Measurements from ENCODE around the gene FUT1.
"Not testable (repeated sequence)": the region's sequence is repeated elsewhere in the genome, so short reads cannot be mapped to it uniquely, and the experiment has no call there.

FUT1 gene

DNA sequence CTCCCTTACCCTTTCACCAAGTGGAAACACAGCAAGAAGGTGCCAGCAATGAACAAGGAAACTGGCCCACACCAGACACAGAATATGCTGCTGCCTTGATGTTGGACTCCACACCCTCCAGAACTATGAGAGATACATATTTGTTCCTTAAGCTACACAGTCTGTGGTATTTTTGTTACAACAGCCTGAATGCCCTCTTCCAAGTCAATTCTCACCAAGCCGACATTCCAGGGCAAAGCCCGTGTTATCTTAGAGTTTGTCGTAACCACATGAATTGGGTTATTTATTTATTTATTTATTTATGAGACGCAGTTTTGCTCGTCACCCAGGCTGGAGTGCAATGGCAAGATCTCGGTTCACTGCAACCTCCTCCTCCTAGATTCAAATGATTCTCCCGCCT is 17.8 kb upstream of the FUT1 start:
- in situ Hi-C loops (cut with HindIII; ENCODE audit: low sequenced_read_pairs), result no loop called here

GRCh38 chr19:48768994-48769713 is 16.7 kb upstream of the FUT1 start:
- in situ Hi-C loops (cut with HindIII; ENCODE audit: low sequenced_read_pairs), result no loop called here

GRCh38 chr19:48768171-48768753 is 15.8 kb upstream of the FUT1 start:
- in situ Hi-C loops (cut with HindIII; ENCODE audit: low sequenced_read_pairs), result not testable (repeated sequence)

DNA sequence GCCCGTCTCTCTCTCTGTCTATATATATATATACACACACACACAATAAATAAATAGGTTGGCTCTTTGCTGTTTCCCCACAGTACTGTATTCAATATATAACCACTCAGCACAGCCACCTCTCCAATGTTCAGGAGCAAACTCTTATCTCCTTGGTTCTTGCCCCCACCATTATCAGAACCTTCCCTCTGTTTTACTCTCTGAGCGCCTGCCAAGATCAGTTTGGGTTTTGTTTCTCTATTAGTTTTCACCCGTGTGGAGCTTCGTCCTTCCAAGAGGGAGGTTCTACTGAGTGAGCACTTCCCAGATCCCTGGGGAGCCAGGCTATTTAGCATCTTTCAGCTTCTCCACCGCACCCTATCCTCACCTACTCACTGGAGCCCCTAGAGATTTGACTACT is 13.4 kb upstream of the FUT1 start:
- in situ Hi-C loops (cut with HindIII; ENCODE audit: low sequenced_read_pairs), result not testable (repeated sequence)

DNA sequence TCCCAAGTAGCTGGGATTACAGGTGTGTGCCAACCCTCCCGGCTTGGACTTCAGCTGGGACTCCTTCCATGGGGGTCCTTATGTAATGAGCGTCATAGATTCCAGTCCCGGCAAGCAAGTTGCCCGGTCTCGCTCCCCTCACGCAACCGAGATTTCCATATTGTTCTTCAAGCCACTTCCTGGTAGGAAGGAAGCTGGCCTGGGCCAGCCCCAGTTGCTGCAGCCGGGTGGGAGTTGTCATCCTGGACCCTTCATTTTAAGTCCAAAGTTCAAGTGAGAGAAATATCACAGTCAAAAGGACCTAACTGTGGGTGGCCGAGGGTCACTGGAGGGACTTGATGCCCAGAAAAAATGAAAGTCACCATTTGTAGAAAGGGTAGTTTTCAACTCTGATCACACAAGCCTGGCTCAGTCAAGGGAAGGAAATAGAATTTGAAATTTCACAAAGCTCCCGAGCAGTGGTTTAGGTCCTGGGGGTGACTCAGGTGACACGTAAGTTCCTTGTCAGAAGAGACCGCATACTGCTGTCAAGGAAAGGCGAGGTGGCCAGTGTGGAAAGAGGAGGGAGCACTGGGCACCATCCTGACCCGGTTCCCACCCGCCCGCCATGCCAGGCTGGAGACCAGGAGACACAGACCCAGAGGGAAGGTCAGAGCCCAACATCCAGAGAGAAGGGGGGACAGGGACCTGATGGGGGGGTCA is 8.2 kb upstream of the FUT1 start:
- in situ Hi-C loops (cut with HindIII; ENCODE audit: low sequenced_read_pairs), result no loop called here

- in situ Hi-C loops (cut with HindIII; ENCODE audit: low sequenced_read_pairs), result no loop called here
These were observed 5.3 kb upstream of the FUT1 start for GRCh38 chr19:48757741-48758144.

- in situ Hi-C loops (cut with HindIII; ENCODE audit: low sequenced_read_pairs), result no loop called here
These were observed 4.7 kb upstream of the FUT1 start for GRCh38 chr19:48757089-48757675.

DNA sequence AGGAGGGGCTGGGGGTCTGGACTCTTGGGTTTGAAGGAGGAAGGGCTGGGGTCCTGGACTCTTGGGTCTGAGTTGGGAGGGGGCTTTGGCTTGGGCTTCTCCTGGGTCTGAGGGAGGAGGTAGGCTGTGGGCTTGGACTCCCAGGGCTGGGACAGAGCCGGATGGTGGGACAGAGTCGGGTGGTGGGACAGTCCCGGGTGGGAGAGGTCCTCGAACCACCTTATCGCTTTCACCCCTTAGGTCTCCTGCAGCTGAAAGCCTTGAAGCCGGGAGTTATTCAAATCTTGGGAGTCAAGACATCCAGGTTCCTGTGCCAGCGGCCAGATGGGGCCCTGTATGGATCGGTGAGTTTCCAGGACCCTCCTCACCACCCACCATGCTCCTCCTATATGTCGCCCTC is 4.2 kb upstream of the FUT1 start:
- in situ Hi-C loops (cut with HindIII; ENCODE audit: low sequenced_read_pairs), result no loop called here

GRCh38 chr19:48756212-48756611 is 3.8 kb upstream of the FUT1 start:
- in situ Hi-C loops (cut with HindIII; ENCODE audit: low sequenced_read_pairs), result no loop called here

GRCh38 chr19:48755787-48756186 is 3.3 kb upstream of the FUT1 start:
- in situ Hi-C loops (cut with HindIII; ENCODE audit: low sequenced_read_pairs), result no loop called here

DNA sequence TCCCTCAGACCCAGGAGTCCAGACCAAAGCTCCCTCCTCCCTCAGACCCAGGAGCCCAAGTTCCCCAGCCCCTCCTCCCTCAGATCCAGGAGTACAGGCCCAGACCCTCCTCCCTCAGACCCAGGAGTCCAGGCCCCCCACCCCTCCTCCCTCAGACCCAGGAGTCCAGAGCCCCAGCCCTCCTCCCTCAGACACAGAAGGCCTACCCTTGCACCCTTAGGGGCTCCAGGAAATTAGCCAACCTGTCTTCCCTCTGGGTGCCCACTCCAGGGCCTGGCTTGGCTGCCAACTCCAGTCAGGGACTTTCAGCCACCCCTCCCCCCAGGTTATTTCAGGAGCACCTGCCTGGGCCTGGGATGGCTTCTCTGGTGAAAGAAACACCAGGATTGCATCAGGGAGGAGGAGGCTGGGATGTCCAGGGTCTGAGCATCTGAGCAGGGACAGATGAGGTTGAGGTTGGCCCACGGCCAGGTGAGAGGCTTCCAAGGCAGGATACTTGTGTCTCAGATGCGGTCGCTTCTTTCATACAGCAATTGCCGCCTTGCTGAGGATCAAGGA is 2.7 kb upstream of the FUT1 start, which contains the start of gene FGF21:
Gene FGF21 (plus strand): TSS at position 441 of the 558 bp plus-strand sequence. CDS start 713 bp downstream, outside the sequence.
- in situ Hi-C loops (cut with HindIII; ENCODE audit: low sequenced_read_pairs), result no loop called here

DNA sequence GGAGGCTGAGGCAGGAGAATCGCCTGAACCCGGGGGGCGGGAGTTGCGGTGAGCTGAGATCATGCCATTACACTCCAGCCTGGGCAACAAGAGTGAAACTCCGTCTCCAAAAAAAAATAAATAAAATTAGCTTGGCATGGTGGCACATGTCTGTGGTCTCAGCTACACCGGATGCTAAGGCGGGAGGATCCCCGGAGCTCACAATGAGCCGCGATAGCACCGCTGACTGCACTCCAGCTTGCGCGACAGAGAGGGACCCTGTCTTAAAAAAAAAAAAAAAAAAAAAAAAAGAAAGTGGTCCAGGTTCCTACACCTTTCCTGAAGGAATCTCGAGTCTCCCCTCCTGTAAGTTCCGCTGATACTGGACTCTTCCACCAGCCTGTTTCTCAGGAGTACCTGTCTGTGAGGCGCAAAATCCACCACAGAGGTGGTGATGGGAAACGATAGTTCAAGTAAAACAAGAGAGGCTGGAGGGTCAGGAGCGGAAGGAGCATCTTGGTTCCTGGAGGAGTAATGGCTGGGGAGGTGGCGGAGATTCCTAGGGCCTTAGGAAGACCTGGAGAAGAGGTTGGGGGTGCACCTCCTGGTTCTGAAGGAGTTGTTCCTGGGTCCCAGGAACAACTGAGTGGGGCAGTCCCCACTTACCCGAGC is 471 bp downstream of the FUT1 start:
- in situ Hi-C loops (cut with HindIII; ENCODE audit: low sequenced_read_pairs), result no loop called here

DNA sequence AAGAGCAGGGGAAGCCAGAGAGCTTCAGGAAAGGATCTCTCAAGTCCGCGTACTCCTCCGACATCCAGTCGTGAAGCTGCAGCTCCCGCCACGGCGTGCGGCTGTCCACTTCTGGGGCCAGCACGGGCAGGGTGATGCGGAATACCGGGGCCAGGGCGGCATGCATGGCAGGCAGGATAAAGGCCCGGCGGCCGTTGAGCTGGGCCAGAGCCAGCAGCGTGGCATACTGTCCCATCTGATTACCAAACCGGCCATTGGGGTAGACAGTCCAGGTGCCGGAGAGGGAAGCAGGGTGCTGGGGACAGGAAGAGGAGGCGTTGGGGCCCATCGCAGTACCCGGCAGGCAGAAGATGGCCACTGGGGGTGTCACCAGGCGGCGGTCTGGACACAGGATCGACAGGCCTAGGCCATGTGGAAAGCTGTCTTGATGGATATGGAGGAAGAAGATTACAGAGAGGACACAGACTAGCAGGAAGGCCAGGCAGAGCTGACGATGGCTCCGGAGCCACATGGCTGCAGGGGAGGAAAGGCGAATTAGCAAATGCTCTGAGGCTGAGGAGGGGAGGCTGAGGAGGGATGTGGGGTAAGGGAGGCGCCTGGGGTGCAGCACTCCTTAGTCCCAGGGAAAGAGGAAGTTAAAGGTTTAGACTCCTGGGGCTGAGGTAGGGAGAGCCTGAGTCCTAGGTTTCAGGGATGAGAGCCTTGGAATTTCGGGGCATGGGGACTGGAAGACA is 1.5 kb downstream of the FUT1 start:
- in situ Hi-C loops (cut with HindIII; ENCODE audit: low sequenced_read_pairs), result no loop called here

- in situ Hi-C loops (cut with HindIII; ENCODE audit: low sequenced_read_pairs), result no loop called here
These were observed 2.1 kb downstream of the FUT1 start for GRCh38 chr19:48750351-48750750.

GRCh38 chr19:48749571-48750198 is 2.8 kb downstream of the FUT1 start:
- in situ Hi-C loops (cut with HindIII; ENCODE audit: low sequenced_read_pairs), result no loop called here

- in situ Hi-C loops (cut with HindIII; ENCODE audit: low sequenced_read_pairs), result no loop called here
These were observed 5.5 kb downstream of the FUT1 start, which contains the start of gene IZUMO1 for GRCh38 chr19:48746738-48747575. TSS of gene IZUMO1 (minus strand) at chr19:48746909. CDS start at chr19:48745859, 1,050 bp downstream.

GRCh38 chr19:48746110-48746509 is 6.3 kb downstream of the FUT1 start:
- in situ Hi-C loops (cut with HindIII; ENCODE audit: low sequenced_read_pairs), result no loop called here

DNA sequence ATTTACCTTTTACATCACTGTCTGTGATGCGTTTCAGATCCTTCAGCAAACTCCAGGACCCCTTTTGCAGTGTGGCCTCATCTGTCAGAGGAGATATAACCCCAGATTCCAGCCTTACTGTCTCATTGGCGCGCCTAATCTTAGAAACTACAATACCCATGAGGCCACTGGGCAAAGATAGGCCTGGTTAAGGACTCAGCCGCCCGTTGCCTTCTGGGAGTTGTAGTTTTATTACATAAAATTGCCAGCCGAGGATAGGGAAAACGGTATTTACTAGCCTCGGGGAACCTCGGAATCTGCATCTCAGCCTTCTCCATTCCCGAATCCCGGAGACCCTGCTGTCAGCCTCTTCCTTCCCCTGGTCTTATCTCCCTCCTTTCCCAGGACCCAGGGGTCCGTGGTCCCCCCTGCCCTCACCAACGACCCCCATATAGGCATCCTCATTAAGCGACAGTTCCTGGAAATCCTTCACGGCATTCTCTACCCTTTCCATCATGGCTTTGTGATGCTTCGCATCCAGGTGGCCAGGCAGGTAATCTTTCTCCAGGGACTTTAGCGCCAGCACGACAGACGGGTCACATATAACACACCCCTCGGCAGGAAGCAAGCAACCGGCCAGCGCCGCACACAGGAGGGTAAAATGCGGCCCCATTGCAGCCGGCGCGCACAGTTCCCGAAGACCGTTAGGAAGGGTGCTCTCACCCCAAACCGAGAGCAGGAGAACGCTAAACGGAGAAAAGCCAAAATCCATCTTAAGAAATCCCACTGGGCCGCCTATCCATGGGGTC is 7.0 kb downstream of the FUT1 start:
- in situ Hi-C loops (cut with HindIII; ENCODE audit: low sequenced_read_pairs), result no loop called here

All from endothelial cell of hepatic sinusoid (primary cell).